OCI-LY3 (cell line): ENCODE data around the gene ANKRA2.
A peak's percentile ranks its signal among the peaks of the same experiment; 100 is the strongest.

Experiments
- H2AFZ ChIP-seq: fragments of 200-600, 300-600 bp; shearing (Covaris generic); 2 replicates; pipeline ENCODE4 v1.6.0; 2014; ENCODE audit warnings: antibody characterized with exemption, low read depth, low read length
- H3K27ac ChIP-seq: fragments of 200-600, 300-600 bp; sonication (generic); 2 replicates; pipeline ENCODE4 v1.5.1; 2014; ENCODE audit warnings: mild to moderate bottlenecking, low read length, moderate library complexity, mixed read lengths
- H3K27me3 ChIP-seq: fragments of 200-600, 300-600 bp; sonication (generic); 2 replicates; pipeline ENCODE4 v1.6.1; 2014; ENCODE audit warnings: low read depth, low read length, mixed read lengths
- H3K36me3 ChIP-seq: fragments of 200-600, 300-600 bp; sonication (generic); replicated peaks from 2 replicates; pipeline ENCODE3; 2014; ENCODE audit warnings: low read depth, low read length, mixed read lengths
- H3K4me1 ChIP-seq: fragments of 300-600, 200-600 bp; sonication (generic); 2 replicates; pipeline ENCODE4 v1.6.1; 2014; ENCODE audit warnings: low read length, mixed read lengths
- H3K4me2 ChIP-seq: fragments of 200-600, 300-600 bp; sonication (generic); 2 replicates; pipeline ENCODE4 v1.6.1; 2014; ENCODE audit warnings: low read length, mixed read lengths
- H3K4me3 ChIP-seq: fragments of 300-600, 200-600 bp; sonication (generic); 2 replicates; pipeline ENCODE4 v1.5.1; 2014; ENCODE audit warnings: antibody characterized with exemption, mild to moderate bottlenecking, low read length, moderate library complexity
- H3K79me2 ChIP-seq: fragments of 300-600, 200-600 bp; shearing (Covaris generic); 2 replicates; pipeline ENCODE4 v1.6.1; 2014; ENCODE audit warnings: mild to moderate bottlenecking, low read length, mixed read lengths
- H3K9ac ChIP-seq: fragments of 300-600, 200-600 bp; shearing (Covaris generic); 2 replicates; pipeline ENCODE4 v1.6.0; 2014; ENCODE audit warnings: mild to moderate bottlenecking, low read length, moderate library complexity
- H3K9me3 ChIP-seq: fragments of 200-600, 300-600 bp; shearing (Covaris generic); 2 replicates; pipeline ENCODE4 v1.6.1; 2014; ENCODE audit warnings: low read length, mixed read lengths; ENCODE audit not compliant: insufficient read depth
- H4K20me1 ChIP-seq: fragments of 200-600, 300-600 bp; sonication (generic); 2 replicates; pipeline ENCODE4 v1.6.1; 2016; ENCODE audit warnings: low read length, mixed read lengths; ENCODE audit not compliant: insufficient read depth
- CTCF ChIP-seq: fragments of 200-600, 300-600 bp; sonication (generic); IDR thresholded peaks from 2 replicates; pipeline ENCODE4 v1.5.1; 2014; ENCODE audit warnings: antibody characterized with exemption, low read length, low read depth
- EZH2phosphoT487 ChIP-seq: fragments of 200-600 bp; shearing (Covaris generic); IDR thresholded peaks from 2 replicates; pipeline ENCODE4 v1.6.1; 2018; ENCODE audit warnings: antibody characterized with exemption, mixed run types, low read depth

ANKRA2 gene

GRCh38 chr5:73545403-73545779 lies 20.0 kb downstream of the ANKRA2 start:
- peaks cover 24% of the 10 kb centered on the region for H3K4me1 ChIP-seq
- H3K27me3 ChIP-seq, result no peaks in the 10 kb centered on the region
- H3K4me2 ChIP-seq, result no peak overlapping the region
- no peaks in the 10 kb centered on the region for H3K36me3 ChIP-seq
- no peak overlapping the region for H3K4me3 ChIP-seq
- no peaks in the 10 kb centered on the region for H3K79me2 ChIP-seq
- no peaks in the 10 kb centered on the region for H3K9me3 ChIP-seq
- H4K20me1 ChIP-seq, result no peaks in the 10 kb centered on the region
- H3K9ac ChIP-seq, result no peak overlapping the region
- no peak overlapping the region for H3K27ac ChIP-seq
- no peak overlapping the region for H2AFZ ChIP-seq
- TF ChIP-seq CTCF, result no peak
- TF ChIP-seq EZH2phosphoT487, result no peak

DNA sequence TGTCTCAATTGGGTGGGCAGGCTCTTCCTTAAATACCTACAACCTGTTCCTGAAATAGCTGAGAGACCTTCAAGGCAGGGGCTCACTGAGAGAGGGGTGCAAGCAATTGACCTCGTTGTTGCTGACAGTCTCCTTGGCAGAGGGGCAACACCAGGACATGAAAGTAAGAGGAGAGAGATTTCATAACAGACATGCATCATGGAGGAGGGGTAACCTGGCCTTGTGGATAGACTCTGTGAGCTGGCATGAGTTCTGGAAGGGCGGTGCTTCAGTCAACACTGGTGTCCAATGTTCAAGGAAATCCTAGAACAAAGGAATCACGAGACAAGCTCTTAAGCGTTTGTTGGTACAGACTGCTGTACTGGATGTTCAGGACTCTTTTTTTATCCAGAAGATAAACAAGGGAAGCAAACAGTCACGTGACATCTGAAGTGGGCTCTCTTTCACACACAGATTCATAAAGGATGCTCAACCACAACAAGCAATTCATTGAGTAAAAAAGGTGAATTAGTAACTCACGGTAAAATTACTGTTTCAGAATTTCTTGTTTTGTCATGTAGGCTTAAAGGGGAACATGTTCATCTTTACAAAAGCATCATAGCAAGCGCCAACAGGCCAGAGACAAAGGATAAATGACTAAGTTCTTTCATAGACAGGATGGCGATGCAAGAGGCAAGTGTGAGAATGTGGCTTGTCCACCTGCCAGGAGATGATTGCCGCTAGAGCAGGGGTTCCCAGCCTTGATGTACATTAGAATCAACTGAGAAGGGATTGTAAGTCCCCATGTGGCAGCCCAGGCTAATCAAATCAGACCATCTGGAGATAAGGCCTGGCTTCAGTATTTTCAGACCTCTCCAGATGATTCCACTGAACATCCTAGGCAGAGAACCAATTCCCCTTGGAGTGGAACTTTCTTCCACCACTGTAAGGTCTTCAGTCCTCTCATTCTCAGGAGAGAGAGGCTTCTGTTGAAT lies 20.7 kb downstream of the ANKRA2 start:
- H2AFZ ChIP-seq, result no peak overlapping the region
- no peaks in the 10 kb centered on the region for H3K27me3 ChIP-seq
- TF ChIP-seq EZH2phosphoT487 (no peak), CTCF (no peak)
- no peak overlapping the region for H3K9ac ChIP-seq
- no peaks in the 10 kb centered on the region for H3K36me3 ChIP-seq
- H3K9me3 ChIP-seq, result no peaks in the 10 kb centered on the region
- H3K27ac ChIP-seq, result no peak overlapping the region
- H3K4me1 ChIP-seq, result peaks cover 30% of the 10 kb centered on the region
- no peaks in the 10 kb centered on the region for H4K20me1 ChIP-seq
- no peak overlapping the region for H3K4me2 ChIP-seq
- no peak overlapping the region for H3K4me3 ChIP-seq
- H3K79me2 ChIP-seq, result no peaks in the 10 kb centered on the region

DNA sequence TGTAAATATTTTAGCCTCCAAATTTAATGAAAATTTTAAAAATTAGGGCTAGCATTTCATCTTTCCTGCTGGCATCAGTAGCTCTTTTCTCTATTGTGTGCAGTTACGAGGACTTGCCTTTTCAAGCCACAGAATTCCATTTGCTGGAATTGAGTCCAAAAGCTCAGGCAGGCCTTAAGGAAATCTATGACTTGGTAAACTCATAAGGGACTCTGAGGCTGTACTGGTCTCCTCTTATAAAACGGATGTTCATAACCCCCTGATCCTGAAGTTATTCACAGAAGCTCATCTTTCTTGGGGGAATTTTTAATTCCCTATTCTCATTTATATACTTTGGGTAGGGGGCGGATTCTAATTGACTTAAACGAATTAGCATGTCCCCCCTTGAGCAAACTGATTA lies 23.4 kb downstream of the ANKRA2 start:
- H3K4me2 ChIP-seq, result peak overlapping the region; percentile 89
- H3K27ac ChIP-seq, result 0 out of 2 replicates have a peak overlapping the region, but pooled peaks have one; percentile 53
- H3K9me3 ChIP-seq, result no peaks in the 10 kb centered on the region
- no peaks in the 10 kb centered on the region for H3K36me3 ChIP-seq
- no peaks in the 10 kb centered on the region for H4K20me1 ChIP-seq
- no peaks in the 10 kb centered on the region for H3K27me3 ChIP-seq
- H2AFZ ChIP-seq, result no peak overlapping the region
- TF ChIP-seq CTCF (no peak), EZH2phosphoT487 (no peak)
- H3K4me1 ChIP-seq, result peaks cover 30% of the 10 kb centered on the region
- no peaks in the 10 kb centered on the region for H3K79me2 ChIP-seq
- peak overlapping the region; percentile 68 for H3K4me3 ChIP-seq
- H3K9ac ChIP-seq, result peak overlapping the region; percentile 48

DNA sequence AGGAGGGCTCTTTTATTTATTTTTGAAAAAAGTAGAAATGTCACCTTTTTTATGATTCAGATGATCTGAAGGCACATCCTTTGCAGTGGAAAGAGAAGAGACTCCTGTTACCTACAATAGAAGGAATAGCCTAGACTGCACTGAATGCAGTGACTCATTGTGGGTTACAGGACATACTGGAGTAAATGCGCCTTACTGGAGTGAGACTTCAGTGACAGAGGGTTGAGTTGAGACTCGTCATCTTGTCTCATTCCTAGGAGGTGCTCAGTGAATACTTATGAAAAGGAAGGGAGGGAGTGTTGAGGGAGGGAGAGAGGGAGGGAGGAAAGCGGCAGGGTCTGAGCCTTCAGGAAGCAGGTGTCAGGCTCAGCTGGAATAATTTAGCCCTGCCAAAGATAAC lies 25.2 kb downstream of the ANKRA2 start:
- Histone ChIP-seq H3K27me3 (no peaks in the 10 kb centered on the region), H3K4me1 (peaks cover 30% of the 10 kb centered on the region), H3K27ac (no peak overlapping the region), H2AFZ (no peak overlapping the region), H3K4me3 (no peak overlapping the region), H3K79me2 (no peaks in the 10 kb centered on the region), H3K9me3 (no peaks in the 10 kb centered on the region), H3K9ac (no peak overlapping the region), H3K4me2 (no peak overlapping the region), H3K36me3 (no peaks in the 10 kb centered on the region), H4K20me1 (no peaks in the 10 kb centered on the region)
- no peak for TF ChIP-seq CTCF
- TF ChIP-seq EZH2phosphoT487, result no peak
